H1 (cell line): ENCODE measurements around the gene TBC1D22B. TPM values are rescaled to one million over a fixed set of nuclear protein-coding genes. Genes with fewer than 3 reads are reported as not detected.

Source experiments
- CHD1 ChIP-seq: IDR thresholded peaks from 2 replicates; pipeline ENCODE4 v1.6.1; 2012; ENCODE audit warnings: low read depth, low read length, improper control_type of control experiment
- JUN ChIP-seq: IDR thresholded peaks from 2 replicates; pipeline ENCODE4 v1.6.1; 2011; ENCODE audit warnings: low read depth, mild to moderate bottlenecking, improper control_type of control experiment, low read length
- SP1 ChIP-seq: IDR thresholded peaks from 2 replicates; pipeline ENCODE4 v1.6.1; 2011; ENCODE audit warnings: low read depth, low read length
- polyA plus RNA-seq, 7 experiments: library from polyadenylated mRNA; depleted of rRNA in 3 of 7; stranded (reverse) in 5 of 7; unstranded in 2 of 7; fragments of >200 nt in 5 of 7; fragments of 200-250 nt in 2 of 7; gene quantifications; 1 replicate in 5 of 7; 2 replicates in 1 of 7; 4 replicates in 1 of 7; pipeline versions ENCODE4 v1.2.1 to v1.2.3, GENCODE V29; 2011 to 2013; ENCODE audit warnings: missing spikeins in 2 of 7, mixed read lengths in 2 of 7
- total RNA-seq: library from RNA; stranded (reverse); fragmentation: NEBNext Ultra II Directional; extraction: Animal tissue kit (Norgen Biotek cat#: 25700); gene quantifications from 2 replicates; pipeline ENCODE4 v1.2.1, GENCODE V29; 2021

The TBC1D22B gene
- total and polyA plus RNA-seq, 2 of the 8 experiments (the other 6 are each of a cell fraction or from before 2014, with no cell fraction given), result 10.1 to 17.4 TPM

DNA sequence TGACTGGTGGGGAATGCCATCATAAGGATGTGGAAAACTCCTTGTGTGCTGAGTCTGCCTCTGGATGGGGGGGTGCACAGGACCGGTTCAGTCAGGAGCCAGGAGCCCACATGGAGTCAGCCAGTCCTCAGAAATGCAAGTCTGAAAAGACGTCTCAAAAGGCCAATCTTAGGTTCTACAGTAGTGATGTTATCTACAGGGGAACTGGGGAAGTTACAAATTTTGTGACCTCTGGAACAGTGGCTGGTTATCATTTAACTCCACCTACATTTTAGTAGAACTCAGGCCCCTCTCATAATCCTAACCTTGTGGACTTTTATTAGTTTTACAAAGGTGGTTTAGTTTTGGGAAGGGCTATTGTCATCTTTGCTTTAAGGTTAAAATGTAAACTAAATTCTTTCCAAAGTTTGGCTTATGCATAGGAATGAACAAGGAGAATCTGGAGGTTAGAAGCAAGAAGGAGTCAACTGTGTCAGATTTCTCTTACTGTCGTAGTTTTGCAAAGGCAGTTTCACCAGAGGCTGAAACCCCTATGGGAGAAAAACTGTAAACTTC, 13.7 kb upstream of the TBC1D22B start (continued):
- no peak for TF ChIP-seq CHD1
- no peak for TF ChIP-seq JUN
- TF ChIP-seq SP1, result no peak
